Measurements from ENCODE around the gene ARMC2. TPM values are rescaled to one million over a fixed set of nuclear protein-coding genes. Genes with fewer than 3 reads are reported as not detected.

ARMC2 gene
- total and polyA plus RNA-seq, 2 donors (not counting 3 experiments of a cell fraction or from before 2014, with no cell fraction given) = 1.7 to 3.7 TPM

DNA sequence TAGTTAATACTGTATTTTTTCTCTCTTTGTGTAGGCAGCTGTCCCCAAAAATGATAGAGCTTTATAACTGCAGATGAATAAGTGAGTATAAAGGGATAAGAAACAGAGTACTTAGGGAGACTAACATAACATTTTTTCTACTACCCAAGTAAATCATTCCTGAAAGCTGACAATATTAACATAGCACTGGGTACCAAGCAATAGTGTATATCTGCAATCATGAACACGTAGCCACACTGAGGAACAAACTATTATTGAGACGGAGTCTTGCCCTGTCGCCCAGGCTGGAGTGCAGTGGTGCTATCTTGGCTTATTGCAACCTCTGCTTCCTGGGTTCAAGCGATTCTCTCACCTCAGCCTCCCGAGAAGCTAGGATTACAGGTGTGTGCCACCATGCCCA lies 140.5 kb downstream of the ARMC2 start:
- no peak for DNase-seq (ENCODE audit: low read depth, low spot score)
- no peaks in the 10 kb centered on the region for H3K79me2 ChIP-seq (ENCODE audit: control insufficient read depth, insufficient read depth, low read length)
- no peak overlapping the region for H3K27ac ChIP-seq (ENCODE audit: insufficient read depth, low read depth, low read length)
- TF ChIP-seq POLR2A (IDR thresholded peaks at IDR 0.05; ENCODE audit: low read depth, low read length) (no peak), POLR2AphosphoS5 (IDR thresholded peaks at IDR 0.05; ENCODE audit: insufficient read depth, low read depth, low read length) (no peak), FOS (IDR thresholded peaks at IDR 0.05; ENCODE audit: borderline replicate concordance, insufficient read depth, low read length) (no peak), JUN (IDR thresholded peaks at IDR 0.05; ENCODE audit: borderline replicate concordance, insufficient read depth, insufficient read length, low read depth) (no peak), MYC (IDR thresholded peaks at IDR 0.05; ENCODE audit: low read depth, low read length) (no peak), EZH2 (IDR thresholded peaks at IDR 0.05; ENCODE audit: borderline replicate concordance, low read depth, low read length, severe bottlenecking) (no peak), GATA2 (IDR thresholded peaks at IDR 0.05; ENCODE audit: insufficient read depth, insufficient read length, low read depth, low read length) (no peak)
- TF ChIP-seq, protein P1, sequence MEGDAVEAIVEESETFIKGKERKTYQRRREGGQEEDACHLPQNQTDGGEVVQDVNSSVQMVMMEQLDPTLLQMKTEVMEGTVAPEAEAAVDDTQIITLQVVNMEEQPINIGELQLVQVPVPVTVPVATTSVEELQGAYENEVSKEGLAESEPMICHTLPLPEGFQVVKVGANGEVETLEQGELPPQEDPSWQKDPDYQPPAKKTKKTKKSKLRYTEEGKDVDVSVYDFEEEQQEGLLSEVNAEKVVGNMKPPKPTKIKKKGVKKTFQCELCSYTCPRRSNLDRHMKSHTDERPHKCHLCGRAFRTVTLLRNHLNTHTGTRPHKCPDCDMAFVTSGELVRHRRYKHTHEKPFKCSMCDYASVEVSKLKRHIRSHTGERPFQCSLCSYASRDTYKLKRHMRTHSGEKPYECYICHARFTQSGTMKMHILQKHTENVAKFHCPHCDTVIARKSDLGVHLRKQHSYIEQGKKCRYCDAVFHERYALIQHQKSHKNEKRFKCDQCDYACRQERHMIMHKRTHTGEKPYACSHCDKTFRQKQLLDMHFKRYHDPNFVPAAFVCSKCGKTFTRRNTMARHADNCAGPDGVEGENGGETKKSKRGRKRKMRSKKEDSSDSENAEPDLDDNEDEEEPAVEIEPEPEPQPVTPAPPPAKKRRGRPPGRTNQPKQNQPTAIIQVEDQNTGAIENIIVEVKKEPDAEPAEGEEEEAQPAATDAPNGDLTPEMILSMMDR (IDR thresholded peaks at IDR 0.05; ENCODE audit: extremely low read depth in 1 of 2, insufficient read depth in 1 of 2, low read depth in 1 of 2, low read length in 2 of 2) = no peak
- TF ChIP-seq, protein P2, sequence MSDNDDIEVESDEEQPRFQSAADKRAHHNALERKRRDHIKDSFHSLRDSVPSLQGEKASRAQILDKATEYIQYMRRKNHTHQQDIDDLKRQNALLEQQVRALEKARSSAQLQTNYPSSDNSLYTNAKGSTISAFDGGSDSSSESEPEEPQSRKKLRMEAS (IDR thresholded peaks at IDR 0.05; ENCODE audit: insufficient read depth, insufficient read length) = no peak
- peaks cover 0 to 5% of the 10 kb centered on the region in 2 experiments for H3K36me3 ChIP-seq (ENCODE audit: control insufficient read depth in 2 of 2, extremely low read depth in 1 of 2, insufficient read depth in 2 of 2, low read length in 2 of 2)
- H4K20me1 ChIP-seq (replicated peaks; ENCODE audit: control insufficient read depth, extremely low read depth, insufficient read depth, low read length) = no peaks in the 10 kb centered on the region
- no TSS peak for BruUV-seq (replicated peaks)
- intact Hi-C loops (cut with micrococcal nuclease) (loop anchor here (5.0 kb wide), 1 partner anchor 151 kb away; no protein-coding TSS in a partner anchor), dilution Hi-C loops (cut with MboI; ENCODE audit: extremely low pct_ligation_motif_present, low sequenced_read_pairs) (no loop called here)
- FAIRE-seq = no peak
- H3K27me3 ChIP-seq (ENCODE audit: control insufficient read depth in 2 of 2, insufficient read depth in 2 of 2, low read length in 2 of 2) = no peaks in the 10 kb centered on the region
- no peak overlapping the region for H2AFZ ChIP-seq (ENCODE audit: low read depth, low read length)
- no peaks in the 10 kb centered on the region for H3K4me1 ChIP-seq (ENCODE audit: control insufficient read depth, extremely low read depth, insufficient read depth, low read length)
- H3K4me2 ChIP-seq (ENCODE audit: insufficient read depth, low read length) = no peak overlapping the region
- no peak overlapping the region for H3K9ac ChIP-seq (replicated peaks; ENCODE audit: extremely low read depth, insufficient read depth, low read length)
- H3K4me3 ChIP-seq (replicated peaks in 1 of 3; ENCODE audit: insufficient read depth in 1 of 3, low read depth in 1 of 3, low read length in 3 of 3) = no peak overlapping the region
- no peaks in the 10 kb centered on the region for H3K9me3 ChIP-seq (replicated peaks; ENCODE audit: control insufficient read depth, insufficient read depth, low read length)
- ChIA-PET POLR2A (no interaction called here), CTCF (no interaction called here)
- no peaks in the 10 kb centered on the region for H3K9me1 ChIP-seq (replicated peaks; ENCODE audit: control insufficient read depth, extremely low read depth, insufficient read depth, low read length)
